ENCODE results near the gene EPM2A.
"Not testable (repeated sequence)": the region's sequence is repeated elsewhere in the genome, so short reads cannot be mapped to it uniquely, and the experiment has no call there.

EPM2A gene

GRCh38 chr6:145705561-145705960 lies 29.8 kb downstream of the EPM2A start:
- DNase-seq (ENCODE audit: low read depth): no peak
- TF ChIP-seq, protein P1, sequence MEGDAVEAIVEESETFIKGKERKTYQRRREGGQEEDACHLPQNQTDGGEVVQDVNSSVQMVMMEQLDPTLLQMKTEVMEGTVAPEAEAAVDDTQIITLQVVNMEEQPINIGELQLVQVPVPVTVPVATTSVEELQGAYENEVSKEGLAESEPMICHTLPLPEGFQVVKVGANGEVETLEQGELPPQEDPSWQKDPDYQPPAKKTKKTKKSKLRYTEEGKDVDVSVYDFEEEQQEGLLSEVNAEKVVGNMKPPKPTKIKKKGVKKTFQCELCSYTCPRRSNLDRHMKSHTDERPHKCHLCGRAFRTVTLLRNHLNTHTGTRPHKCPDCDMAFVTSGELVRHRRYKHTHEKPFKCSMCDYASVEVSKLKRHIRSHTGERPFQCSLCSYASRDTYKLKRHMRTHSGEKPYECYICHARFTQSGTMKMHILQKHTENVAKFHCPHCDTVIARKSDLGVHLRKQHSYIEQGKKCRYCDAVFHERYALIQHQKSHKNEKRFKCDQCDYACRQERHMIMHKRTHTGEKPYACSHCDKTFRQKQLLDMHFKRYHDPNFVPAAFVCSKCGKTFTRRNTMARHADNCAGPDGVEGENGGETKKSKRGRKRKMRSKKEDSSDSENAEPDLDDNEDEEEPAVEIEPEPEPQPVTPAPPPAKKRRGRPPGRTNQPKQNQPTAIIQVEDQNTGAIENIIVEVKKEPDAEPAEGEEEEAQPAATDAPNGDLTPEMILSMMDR (IDR thresholded peaks at IDR 0.05; ENCODE audit: low read depth, low read length, missing control alignments): no peak

GRCh38 chr6:145704143-145704781 lies 31.1 kb downstream of the EPM2A start:
- H3K4me3 ChIP-seq (ENCODE audit: low read depth, low read length): no peak overlapping the region
- TF ChIP-seq, protein P1 (IDR thresholded peaks at IDR 0.05; ENCODE audit: low read depth, low read length, missing control alignments): peak; percentile 25
- DNase-seq (ENCODE audit: low read depth): no peak

More at GRCh38 chr6:145705561-145705960, 29.8 kb downstream of the EPM2A start:
- H3K4me3 ChIP-seq (ENCODE audit: low read depth, low read length): no peak overlapping the region

DNA sequence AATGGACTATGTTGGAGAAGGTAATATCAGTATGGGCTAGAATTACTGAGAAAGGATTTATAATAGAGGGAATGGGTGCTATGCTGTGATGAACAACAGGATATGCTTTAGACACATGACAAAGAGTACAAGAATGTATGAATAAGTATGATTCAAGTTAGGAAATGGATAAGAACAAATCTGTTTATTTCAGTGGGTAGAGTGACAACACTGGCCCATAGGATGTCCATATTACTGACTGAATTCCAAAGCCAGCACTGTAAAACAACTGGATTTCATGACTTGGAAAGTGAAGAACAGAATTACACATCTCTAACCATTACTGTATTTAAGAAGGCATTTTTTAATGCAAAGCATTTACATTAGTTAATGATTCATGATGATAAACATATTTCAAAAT lies 35.9 kb downstream of the EPM2A start:
- no peak for DNase-seq (ENCODE audit: low read depth)
- H3K4me3 ChIP-seq (ENCODE audit: low read depth, low read length): no peak overlapping the region
- TF ChIP-seq, protein P1 (IDR thresholded peaks at IDR 0.05; ENCODE audit: low read depth, low read length, missing control alignments): no peak

- H3K4me3 ChIP-seq (ENCODE audit: low read depth, low read length); DNase-seq (ENCODE audit: low read depth): not testable (repeated sequence)
Measured at GRCh38 chr6:145697401-145697800, 37.9 kb downstream of the EPM2A start.

DNA sequence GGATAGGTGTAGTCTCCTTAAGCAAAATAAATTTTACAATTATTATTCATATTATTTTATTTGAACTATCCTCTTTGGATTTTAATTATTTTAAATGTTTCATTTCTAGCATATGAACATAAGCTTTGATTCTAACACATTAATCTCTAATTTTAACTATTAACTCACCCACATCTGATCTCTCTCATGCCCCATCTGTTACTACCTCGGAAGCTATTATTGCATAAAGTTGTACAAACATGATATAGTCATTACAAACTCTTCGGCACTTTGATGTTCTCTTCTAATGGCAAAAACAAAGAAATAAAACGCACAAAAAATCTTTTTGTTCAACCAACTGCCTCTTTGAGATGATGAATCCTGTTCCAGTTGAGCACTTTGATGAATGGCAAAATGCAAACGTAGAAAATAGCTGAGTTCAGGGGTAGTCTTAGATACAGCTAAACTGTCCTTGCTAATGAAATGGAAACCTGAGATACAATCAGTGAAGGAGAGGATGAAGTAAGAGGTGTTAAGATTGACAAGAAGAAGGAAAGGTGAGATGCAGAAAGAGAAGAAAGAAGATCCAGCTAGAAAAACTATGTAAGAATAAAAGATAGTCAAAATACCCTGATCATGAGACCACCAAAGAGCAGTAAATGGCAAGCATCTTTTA lies 41.1 kb downstream of the EPM2A start:
- H3K4me3 ChIP-seq (ENCODE audit: low read depth, low read length): no peak overlapping the region
- TF ChIP-seq, protein P1 (IDR thresholded peaks at IDR 0.05; ENCODE audit: low read depth, low read length, missing control alignments): no peak
- no peak for DNase-seq (ENCODE audit: low read depth)

GRCh38 chr6:145690969-145691368 lies 44.4 kb downstream of the EPM2A start:
- DNase-seq (ENCODE audit: low read depth): no peak
- no peak overlapping the region for H3K4me3 ChIP-seq (ENCODE audit: low read depth, low read length)
- TF ChIP-seq, protein P1 (IDR thresholded peaks at IDR 0.05; ENCODE audit: low read depth, low read length, missing control alignments): no peak

DNA sequence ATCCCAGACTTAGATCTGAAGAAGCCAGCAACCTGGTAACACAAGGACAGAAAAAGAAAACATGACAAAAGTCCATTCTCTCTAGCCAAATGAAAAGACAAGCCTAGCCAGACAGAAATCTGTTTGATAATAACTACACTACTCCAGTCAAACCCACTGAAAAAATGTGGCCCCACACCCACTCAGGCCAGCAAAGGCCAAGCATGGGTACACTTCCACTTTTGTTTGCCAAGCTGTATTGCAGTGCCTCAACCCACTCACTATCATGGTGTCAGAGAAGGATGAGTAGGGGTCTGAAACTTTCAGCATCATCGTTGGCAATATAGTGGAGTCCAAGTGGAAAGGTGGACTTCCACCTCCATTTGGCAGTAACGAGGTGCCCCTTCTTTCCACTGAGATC lies 45.8 kb downstream of the EPM2A start:
- no peak for DNase-seq (ENCODE audit: low read depth)
- TF ChIP-seq, protein P1 (IDR thresholded peaks at IDR 0.05; ENCODE audit: low read depth, low read length, missing control alignments): no peak
- no peak overlapping the region for H3K4me3 ChIP-seq (ENCODE audit: low read depth, low read length)
